ENCODE results near the gene RBM39.

- TF ChIP-seq CTCF (IDR thresholded peaks at IDR 0.05; ENCODE audit: insufficient read depth, low read depth, low read length), result no peak
- no peak for TF ChIP-seq EZH2 (IDR thresholded peaks at IDR 0.05; ENCODE audit: insufficient read depth, low read length)
Measured at GRCh38 chr20:35708502-35708901, 33.6 kb downstream of the RBM39 start.
